ENCODE data around the gene TMEM208. TPM values are rescaled to one million over a fixed set of nuclear protein-coding genes. Genes with fewer than 3 reads are reported as not detected.
A peak's percentile ranks its signal among the peaks of the same experiment; 100 is the strongest.

TMEM208 gene
- total RNA-seq, 1 experiment from 2014 or later: 44.4 TPM

- intact Hi-C loops (cut with micrococcal nuclease): no loop called here
- H3K36me3 Mint-ChIP-seq (ENCODE audit: insufficient read depth, unreplicated experiment): peaks cover 24% of the 10 kb centered on the region
Measured at GRCh38 chr16:67191411-67191994, 35.4 kb upstream of the TMEM208 start.

GRCh38 chr16:67191995-67192681 is 34.8 kb upstream of the TMEM208 start, which contains the start of gene E2F4:
Gene E2F4, plus strand, starts transcription at chr16:67192155. Its CDS starts 73 bp downstream, at chr16:67192228.
- Mint-ChIP-seq H3K36me3 (ENCODE audit: insufficient read depth, unreplicated experiment) (peaks cover 31% of the 10 kb centered on the region), H3K4me3 (ENCODE audit: unreplicated experiment) (peak within 1 kb of the TSS; percentile 77), H3K4me1 (ENCODE audit: insufficient read depth, unreplicated experiment) (peaks cover 22% of the 10 kb centered on the region), H3K9me3 (ENCODE audit: unreplicated experiment) (no peaks in the 10 kb centered on the region), H3K27me3 (ENCODE audit: insufficient read depth, unreplicated experiment) (no peaks in the 10 kb centered on the region), H3K27ac (ENCODE audit: low read depth, unreplicated experiment) (peak within 1 kb of the TSS; percentile 78)
- no peak for TF ChIP-seq CTCF (IDR thresholded peaks at IDR 0.05; ENCODE audit: unreplicated experiment)
- peak; percentile 88 for DNase-seq (ENCODE audit: unreplicated experiment)
- BruUV-seq (replicated peaks): TSS peak; percentile 58
- intact Hi-C loops (cut with micrococcal nuclease): loop anchor here (2.0 kb wide), 1 partner anchor 87 kb away; the partner anchor contains the start of gene PLEKHG4
- POLR2A ChIA-PET: interaction anchor here (0.6 to 2.6 kb wide), 10 partner anchors 9 to 75 kb away, joined by 3 to 12 read pairs (median 7); partner anchors contain the start of genes FBXL8, FHOD1, MATCAP1 and TMEM208
- CTCF ChIA-PET: interaction anchor here (0.6 to 1.1 kb wide), 10 partner anchors 11 to 289 kb away, joined by 3 to 4 read pairs (median 3); partner anchors contain the start of gene ATP6V0D1

More at GRCh38 chr16:67191411-67191994, 35.4 kb upstream of the TMEM208 start:
- Mint-ChIP-seq H3K4me1 (ENCODE audit: insufficient read depth, unreplicated experiment) (peaks cover 16% of the 10 kb centered on the region), H3K9me3 (ENCODE audit: unreplicated experiment) (no peaks in the 10 kb centered on the region), H3K27ac (ENCODE audit: low read depth, unreplicated experiment) (peak overlapping the region; percentile 78), H3K4me3 (ENCODE audit: unreplicated experiment) (peak overlapping the region; percentile 77), H3K27me3 (ENCODE audit: insufficient read depth, unreplicated experiment) (no peaks in the 10 kb centered on the region)
- TF ChIP-seq CTCF (IDR thresholded peaks at IDR 0.05; ENCODE audit: unreplicated experiment): no peak
- no TSS peak for BruUV-seq (replicated peaks)
- ChIA-PET POLR2A (interaction anchor here (1.2 to 1.7 kb wide), 2 partner anchors 14 to 32 kb away, joined by 8 to 12 read pairs; partner anchors contain the start of genes FBXL8 and TRADD), CTCF (no interaction called here)
- DNase-seq (ENCODE audit: unreplicated experiment): no peak

- TF ChIP-seq CTCF (IDR thresholded peaks at IDR 0.05; ENCODE audit: unreplicated experiment): no peak
- POLR2A ChIA-PET: interaction anchor here (0.6 to 2.6 kb wide), 12 partner anchors 10 to 75 kb away, joined by 3 to 12 read pairs (median 4); partner anchors contain the start of genes FBXL8, FHOD1, MATCAP1 and TMEM208
- Mint-ChIP-seq H3K4me3 (ENCODE audit: unreplicated experiment) (peak overlapping the region; percentile 77), H3K36me3 (ENCODE audit: insufficient read depth, unreplicated experiment) (peaks cover 36% of the 10 kb centered on the region), H3K27ac (ENCODE audit: low read depth, unreplicated experiment) (peak overlapping the region; percentile 78), H3K27me3 (ENCODE audit: insufficient read depth, unreplicated experiment) (no peaks in the 10 kb centered on the region), H3K4me1 (ENCODE audit: insufficient read depth, unreplicated experiment) (peaks cover 27% of the 10 kb centered on the region), H3K9me3 (ENCODE audit: unreplicated experiment) (no peaks in the 10 kb centered on the region)
- BruUV-seq (replicated peaks): no TSS peak
- intact Hi-C loops (cut with micrococcal nuclease): loop anchor here (2.0 kb wide), 1 partner anchor 86 kb away; the partner anchor contains the start of gene PLEKHG4
- DNase-seq (ENCODE audit: unreplicated experiment): no peak
- CTCF ChIA-PET: interaction anchor here (0.6 to 1.1 kb wide), 9 partner anchors 10 to 288 kb away, joined by 3 to 4 read pairs (median 3); partner anchors contain the start of gene ATP6V0D1
Measured at GRCh38 chr16:67192781-67193361, 34.1 kb upstream of the TMEM208 start.
